Measurements from ENCODE around the gene APRT.

Gene APRT

DNA sequence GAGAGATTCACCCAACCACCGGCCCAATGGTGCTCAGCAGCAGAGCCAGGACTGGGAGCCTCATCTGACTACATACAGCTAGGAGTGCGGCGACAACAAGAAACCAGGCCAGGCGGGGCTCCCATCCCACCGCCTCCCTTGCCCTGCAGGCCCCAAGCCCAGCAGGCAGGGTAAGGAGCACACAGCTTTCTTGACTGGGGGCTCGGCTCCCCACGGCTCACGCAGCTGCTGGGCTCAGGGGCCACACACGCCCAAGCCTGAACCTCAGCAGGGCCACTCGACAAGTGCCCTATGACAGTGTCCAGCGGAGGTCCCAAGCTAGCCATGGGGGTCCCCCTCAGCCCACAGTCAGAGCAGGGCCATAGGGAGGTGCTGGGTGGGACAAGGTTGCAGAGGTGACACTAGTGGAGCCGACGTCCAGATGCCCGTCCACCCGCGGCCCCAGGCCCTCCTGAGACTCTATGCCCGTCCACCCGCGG is 40.4 kb downstream of the APRT start:
- DNase-seq: no peak

DNA sequence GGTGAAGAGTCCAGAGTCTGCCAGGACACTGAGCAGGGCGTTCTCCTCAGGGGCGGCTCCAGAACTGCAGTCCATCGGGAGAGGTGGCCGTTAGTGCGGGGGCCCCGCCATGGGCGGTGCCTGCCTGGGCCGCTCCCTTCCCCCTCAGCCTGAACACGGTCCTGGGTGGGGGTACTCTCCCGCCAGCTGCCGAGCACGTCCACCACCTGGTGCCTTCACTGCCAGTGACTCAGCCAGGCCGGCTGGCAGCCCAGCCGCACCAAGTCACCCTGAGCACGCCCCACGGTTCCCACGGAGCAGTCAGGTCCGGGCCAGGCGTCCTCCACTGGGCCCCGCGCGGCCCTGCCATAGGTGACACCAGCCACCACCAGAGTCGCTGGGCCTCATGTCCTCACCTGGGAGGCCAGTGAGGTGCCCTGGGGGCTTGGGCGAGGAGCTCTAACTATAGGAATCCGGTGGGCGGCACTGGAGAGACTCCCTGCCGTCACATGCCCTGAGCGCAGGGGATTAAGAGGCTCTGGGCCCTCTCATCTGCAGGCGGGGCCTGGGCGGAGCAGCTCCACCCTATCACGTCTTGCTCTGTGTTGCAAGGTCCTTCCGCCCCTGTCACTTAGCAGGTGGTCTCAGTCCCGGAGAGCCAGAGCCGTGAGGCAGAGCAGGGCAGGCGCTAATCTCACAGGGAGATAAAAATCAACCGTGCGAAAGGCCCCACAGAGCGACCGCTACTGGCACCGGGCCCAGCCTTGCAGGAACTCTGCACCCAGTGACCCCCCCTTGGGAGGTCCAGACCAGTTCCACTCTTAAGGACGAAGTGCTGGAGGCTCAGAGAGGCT is 41.1 kb downstream of the APRT start:
- DNase-seq: peak in 1 of 2 donors; percentile 23

DNA sequence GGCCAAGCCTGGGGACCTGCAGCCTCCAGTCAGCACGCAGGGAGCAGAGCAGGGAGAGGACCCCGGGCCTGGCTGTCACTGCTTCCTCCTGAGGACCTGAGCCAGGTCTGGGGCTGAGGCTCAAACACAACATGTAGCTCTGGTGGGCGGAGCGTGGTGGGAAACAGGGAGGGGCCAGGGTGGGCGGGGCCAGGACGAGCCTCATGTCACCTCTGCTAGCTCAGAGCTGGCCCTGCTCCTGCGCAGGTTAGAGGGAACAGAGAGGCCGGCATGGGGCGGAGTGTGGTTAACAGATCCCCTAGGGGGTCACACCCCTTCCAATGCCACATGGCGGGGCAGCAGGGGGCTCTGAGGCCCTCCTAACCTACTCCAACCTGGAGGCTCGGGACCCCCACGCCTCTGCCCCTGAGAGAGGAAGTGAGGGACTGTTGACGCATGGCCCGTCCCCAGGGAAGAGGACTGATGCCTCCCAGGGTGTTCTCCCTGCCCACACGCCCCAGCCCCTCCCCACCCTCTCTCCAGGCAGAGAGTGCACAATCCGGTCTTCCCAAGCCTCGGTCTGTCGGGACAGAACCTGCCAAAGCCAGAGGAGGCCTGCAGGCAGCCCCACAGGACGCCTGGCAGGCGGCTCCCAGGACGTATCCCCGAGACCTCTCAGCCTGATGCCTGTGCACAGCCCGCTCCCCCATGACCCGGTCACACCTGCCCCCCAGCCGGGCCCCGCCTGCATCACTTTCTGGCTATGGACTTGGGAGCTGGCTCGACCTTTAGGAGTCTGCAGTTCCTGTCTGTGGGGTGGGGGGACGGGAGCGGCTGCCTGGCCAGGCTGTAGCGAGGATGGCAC is 41.9 kb downstream of the APRT start:
- peak; percentile 32 to 38 for DNase-seq

DNA sequence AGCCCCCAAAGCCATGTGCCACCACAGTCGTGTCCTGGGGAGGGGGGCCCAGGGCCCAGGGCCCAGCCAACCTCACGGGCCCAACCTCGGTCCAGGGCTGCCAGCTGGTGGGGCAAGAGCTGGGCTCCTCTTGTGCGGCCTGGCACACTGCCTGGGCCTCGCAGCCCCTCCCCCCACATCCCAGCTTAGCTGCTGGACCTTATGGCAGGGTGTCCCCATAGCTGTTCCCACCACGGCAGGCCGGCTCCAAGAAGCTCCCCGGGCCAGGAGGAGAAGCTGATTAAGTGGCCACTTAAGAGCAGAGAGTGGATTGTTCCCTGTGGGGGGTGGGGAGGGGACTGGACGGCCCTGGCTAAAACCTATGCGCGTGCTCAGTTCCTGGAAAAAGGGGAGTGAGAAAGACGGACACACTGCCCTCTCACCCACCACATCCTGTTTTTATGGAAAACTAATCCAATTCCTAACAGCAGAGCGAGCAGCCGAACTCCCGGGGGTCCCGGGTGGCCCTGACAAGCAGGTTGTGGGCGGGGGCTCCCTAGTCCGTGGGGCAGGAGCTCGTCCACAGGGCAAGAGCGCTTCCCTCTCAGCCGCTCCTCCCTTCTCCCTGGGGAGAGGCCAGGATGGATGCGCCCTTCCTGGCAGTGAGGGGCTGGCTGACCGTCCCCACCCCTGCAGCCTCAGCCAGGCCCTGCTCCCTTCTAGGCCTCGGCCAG is 43.5 kb downstream of the APRT start:
- DNase-seq: no peak

DNA sequence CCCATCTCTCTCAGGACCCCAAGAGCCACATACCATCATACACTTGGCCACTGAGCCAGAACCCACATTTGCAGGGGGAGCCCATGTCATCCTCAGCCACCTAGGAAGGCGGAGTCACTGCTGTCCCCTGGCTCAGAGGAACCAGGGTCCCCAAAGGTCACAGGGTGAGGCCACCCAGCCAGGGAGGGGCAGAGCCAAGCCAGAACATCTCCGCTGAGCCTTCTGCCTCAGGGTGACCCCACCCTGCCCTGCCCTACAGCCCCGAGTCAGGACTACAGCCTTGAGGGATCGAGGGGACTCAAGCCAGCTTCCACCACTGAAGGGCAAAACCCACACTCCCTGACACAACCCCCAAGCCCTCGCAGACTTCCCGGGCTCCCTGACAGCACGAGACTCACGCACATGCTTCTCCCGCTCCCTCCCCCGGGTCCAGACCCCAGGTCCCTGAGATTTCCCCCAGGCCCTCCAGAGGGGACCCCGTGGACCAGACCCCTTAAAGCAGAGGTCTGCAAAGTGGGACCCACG is 44.1 kb downstream of the APRT start:
- no peak for DNase-seq

DNA sequence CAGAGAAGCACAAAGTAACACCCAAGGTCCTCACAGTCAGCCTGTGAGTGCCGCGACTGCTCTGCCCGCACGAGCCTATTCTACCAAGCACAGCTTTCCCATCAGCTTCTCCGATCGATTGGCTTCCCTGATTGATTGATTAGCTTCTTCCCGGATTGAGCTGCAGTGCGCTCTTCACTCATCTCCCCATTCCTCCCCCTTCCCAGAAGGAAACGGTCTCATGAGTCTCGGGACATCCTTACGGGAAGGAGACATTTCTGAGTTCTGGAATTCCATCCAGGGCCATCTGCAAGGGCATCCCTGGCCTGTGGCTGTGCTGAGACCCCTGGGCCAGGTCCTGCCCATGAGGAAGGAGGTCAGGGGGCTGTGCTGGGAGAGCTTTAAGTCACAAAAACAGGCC is 44.8 kb downstream of the APRT start:
- no peak for DNase-seq

DNA sequence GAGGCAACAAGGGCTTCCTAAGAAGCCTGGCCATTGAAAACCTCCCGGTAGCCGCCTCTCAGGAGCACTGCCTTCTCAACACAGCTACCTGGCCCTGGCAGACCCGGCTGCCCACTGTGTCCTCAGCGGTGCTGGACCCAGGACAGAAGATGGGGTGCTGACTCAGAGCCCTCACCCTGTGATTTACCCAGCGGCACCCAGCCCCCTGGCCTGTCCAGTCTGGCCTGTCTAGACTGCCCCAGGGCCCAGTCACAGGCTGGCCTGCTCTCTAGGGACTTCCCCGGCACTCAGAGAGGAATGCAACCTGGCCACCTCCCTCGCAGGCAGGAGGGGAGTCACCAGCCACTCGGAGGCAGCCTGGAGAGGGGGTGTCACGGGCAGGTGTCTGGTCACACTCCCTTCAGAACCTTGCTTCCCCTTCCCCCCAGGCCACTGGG is 46.8 kb downstream of the APRT start:
- no peak for DNase-seq

DNA sequence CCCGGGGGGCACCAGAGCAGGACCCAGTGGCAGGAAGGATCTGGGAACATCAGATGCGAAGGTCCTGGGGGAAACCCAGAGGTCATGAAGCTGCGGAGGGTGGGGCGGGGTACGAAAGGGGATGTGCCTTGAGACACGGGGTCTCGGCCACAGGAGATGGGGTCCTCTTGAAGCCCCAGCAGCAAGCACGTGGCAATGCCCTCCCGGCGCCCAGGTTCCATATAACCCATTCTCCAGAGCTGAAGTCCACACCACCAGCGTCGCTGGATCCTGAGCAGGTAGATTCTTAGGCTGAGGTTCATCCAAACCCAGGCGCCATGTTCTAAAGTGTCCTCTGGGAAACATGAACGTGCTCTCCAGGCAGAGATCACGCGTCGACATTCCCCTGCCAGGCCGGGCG is 47.6 kb downstream of the APRT start:
- DNase-seq: no peak

DNA sequence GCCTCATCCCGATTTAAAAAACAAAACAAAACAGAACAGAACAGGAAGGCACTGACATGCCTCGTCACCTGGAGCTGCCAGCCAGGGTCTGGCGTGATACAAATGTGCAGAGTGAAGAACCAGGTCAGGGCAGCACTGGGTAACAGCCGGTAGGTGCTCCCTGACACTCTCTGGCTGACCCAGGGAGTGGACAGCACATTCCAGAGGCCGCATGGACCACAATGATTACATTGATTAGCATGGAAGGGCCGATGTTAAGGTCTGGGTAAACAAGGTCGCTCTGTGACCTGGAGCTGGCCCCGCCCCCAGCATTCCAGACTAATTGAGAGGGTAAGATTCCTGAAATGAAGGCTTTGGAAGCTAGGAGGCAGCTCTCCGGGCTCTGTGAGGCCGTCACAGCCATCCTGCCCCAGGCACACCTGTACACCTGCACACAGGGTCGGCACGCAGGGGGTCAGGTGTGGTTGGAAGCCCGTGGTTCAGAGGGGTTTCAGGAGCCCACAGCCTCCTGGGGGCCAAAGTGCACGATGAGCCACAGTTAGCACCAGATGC is 48.1 kb downstream of the APRT start:
- DNase-seq: no peak

DNA sequence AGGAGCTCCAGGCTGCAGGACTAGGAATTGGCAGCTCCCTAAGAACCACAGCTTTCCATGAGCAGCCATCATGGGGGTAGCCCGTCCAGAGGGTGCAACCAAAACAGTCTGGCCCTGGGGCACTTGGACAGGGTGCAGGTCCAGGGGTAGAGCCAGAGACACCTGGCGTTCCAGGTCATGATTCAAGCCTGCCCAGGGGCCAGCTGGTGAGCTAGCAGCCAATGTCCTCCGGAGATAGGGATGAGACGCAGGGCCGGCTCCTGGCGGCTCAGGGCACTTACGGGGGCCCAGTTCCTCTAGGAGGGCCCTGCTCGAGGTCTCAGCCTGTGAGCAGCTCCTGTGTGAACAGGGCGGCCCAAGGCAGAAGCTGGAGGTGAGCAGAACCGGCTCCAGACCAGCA is 48.8 kb downstream of the APRT start:
- no peak for DNase-seq

DNA sequence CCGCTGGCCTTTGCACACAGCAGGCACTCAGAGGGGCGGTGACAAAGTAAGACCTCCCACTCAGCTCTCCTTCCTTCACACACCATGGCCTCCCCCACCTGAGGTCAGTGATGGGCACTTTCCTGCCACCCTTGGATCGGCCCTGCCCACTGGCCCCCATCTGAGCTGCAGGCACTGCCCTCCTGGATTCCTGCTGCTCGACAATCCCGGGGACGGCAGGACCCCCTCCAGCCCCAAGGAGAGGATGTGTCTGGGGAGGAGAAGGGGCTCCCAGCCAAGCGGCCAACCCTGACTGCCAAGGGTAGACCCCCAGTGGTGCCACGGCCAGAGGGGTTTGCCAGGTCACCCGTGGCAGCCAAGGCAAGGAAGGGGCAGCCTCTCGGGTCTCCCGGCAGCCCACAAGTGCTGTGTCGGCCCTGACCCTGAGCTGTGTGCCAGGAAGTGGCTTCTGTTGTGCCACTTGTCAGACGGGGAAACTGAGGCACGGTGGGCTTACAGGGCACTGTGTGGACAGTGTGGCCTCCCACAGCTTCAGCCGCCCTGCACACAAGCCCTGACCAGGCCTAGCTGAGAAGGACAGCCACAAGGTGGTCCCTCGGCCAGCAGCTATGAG is 49.4 kb downstream of the APRT start:
- DNase-seq: no peak

DNA sequence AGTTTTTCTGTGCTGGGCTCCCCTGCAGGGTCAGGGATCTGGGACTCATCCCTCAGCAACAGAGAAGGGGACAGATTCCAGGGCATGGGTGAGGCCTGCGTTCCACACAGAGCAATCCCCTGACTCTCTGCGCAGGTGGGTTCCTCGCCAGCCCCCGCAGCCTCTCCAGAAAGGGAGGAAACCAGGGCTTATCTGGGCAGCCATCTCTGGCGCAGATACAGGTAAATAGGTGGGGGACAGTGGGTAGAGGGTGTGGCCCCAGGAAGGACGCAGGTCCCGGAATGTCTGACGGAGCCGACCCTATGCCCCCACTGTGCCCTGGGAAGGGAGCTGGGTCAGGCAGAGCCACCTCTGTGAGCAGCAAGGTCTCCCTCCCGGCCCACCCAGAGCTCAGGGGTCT is 49.9 kb downstream of the APRT start:
- no peak for DNase-seq

DNA sequence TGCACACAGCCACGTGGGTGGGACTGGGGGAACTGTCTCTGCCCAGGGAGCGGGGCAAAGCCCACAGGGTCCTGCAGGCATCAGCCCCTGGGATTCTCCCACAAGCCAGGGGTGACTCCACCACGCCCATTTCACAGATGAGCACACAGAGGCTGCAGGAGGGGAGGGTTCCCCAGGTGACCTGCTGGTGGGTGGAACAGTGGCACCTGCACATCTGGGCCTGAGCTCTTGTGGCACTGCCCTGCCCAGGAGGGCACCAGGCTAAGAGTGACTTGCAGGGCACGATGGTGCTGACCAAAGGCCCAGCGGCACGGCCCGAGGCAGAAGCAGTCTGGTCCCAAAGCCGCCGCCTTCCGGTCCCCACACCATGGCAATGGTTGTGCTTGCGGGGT is 50.6 kb downstream of the APRT start:
- no peak for DNase-seq

DNA sequence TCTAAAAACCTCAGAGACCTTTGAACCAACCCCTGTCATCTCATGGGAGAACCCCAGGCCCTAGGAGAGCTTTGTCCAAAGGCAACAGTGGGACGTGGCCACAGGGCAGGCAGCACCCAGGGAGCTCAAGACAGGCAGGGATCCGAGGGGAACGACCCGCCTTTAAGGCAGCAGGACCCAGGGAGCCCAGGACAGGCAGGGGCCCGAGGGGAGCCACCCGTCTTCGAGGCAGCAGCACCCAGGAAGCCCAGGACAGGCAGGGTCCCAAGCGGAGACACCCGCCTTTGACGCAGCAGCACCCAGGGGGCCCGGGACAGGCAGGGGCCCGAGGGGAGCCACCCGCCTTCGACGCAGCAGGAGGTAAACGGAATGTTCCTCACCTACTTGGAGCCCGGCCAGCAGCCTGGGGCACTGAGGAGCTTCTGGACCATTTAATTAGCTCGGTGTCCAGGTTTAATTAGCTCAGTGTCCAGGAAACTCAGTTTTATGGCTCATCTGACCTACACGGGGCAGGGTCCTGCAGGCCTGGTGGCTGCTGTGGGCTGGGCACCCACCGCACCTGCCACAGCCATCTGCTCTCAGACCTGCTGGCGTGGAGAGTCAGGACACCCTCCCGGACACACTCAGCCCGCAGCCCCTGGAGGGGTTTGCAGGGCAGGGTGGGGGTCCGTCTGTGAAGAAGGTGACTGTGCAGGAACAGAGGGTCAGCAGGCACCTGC is 51.1 kb downstream of the APRT start:
- DNase-seq: no peak

DNA sequence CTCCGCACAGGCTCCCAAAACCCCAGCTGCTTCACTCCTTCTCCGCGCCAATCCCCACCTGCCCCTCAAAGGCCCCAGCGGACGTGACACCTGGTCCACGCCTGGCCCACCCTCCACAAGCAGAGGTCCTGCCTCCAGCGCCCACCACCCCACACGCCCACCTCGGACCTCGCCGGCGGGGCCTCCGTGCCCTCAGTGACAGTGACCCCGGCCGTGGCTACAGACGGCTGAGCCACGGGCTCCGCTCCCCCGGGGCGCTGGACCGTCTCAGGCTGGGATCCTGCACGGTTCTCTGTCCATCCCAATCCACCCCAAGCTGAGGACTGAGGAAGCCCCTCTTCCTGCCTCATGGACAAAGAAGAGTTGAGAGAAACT is 51.8 kb downstream of the APRT start:
- no peak for DNase-seq
